GM23248 (cell line): Measurements from ENCODE around the gene WTIP.

Source experiments
- EZH2 ChIP-seq: fragments of 200-600 bp; sonication (generic); IDR thresholded peaks from 2 replicates; pipeline ENCODE4 v1.6.1; 2018; ENCODE audit warnings: antibody characterized with exemption, mild to moderate bottlenecking; ENCODE audit not compliant: insufficient read depth, poor library complexity, severe bottlenecking
- EZH2phosphoT487 ChIP-seq: fragments of 200-600 bp; sonication (generic); IDR thresholded peaks from 2 replicates; pipeline ENCODE4 v1.6.1; 2018; ENCODE audit warnings: antibody characterized with exemption, moderate library complexity, mild to moderate bottlenecking, low read depth; ENCODE audit not compliant: insufficient read depth

GRCh38 chr19:34500656-34501120 is 19.1 kb downstream of the WTIP start:
- TF ChIP-seq EZH2 = no peak
- TF ChIP-seq EZH2phosphoT487 = no peak
